Activated CD8-positive, alpha-beta T cell treated with anti-CD3 and anti-CD28 coated beads, Interleukin-2, amount 10 ng/mL, durations not matched to agents 7 days and 5 days (primary cell): ENCODE data around the gene PIAS3. TPM values are rescaled to one million over a fixed set of nuclear protein-coding genes. Genes with fewer than 3 reads are reported as not detected.

ENCODE experiments used
- ATAC-seq: fragments of 150-1000 bp; cut with Tn5 transposase; one replicate; pipeline ENCODE4 v1.10.0; 2021; ENCODE audit warnings: moderate library complexity
- CTCF ChIA-PET: fragments of 350-600 bp; sonication (Branson Sonifier 250); formaldehyde crosslinking; loops from one replicate; lab custom pipeline; 2021; ENCODE audit warnings: antibody characterized with exemption; lab: Charles Lee
- POLR2A ChIA-PET: fragments of 350-600 bp; sonication (Branson Sonifier 250); formaldehyde crosslinking; loops from one replicate; lab custom pipeline; 2021; ENCODE audit warnings: antibody characterized with exemption; lab: Charles Lee
- DNase-seq: peaks from one replicate; pipeline ENCODE4 v3.0.0-alpha.2; 2020
- H3K27ac Mint-ChIP-seq: one replicate; pipeline ENCODE4 v1.8.0; 2021; ENCODE audit warnings: mild to moderate bottlenecking, mixed read lengths
- H3K27me3 Mint-ChIP-seq: one replicate; pipeline ENCODE4 v1.8.0; 2021; ENCODE audit warnings: low read depth, mixed read lengths
- H3K36me3 Mint-ChIP-seq: one replicate; pipeline ENCODE4 v1.8.0; 2021; ENCODE audit warnings: low read depth, mixed read lengths
- H3K4me1 Mint-ChIP-seq: one replicate; pipeline ENCODE4 v1.8.0; 2021; ENCODE audit warnings: low read depth, mixed read lengths
- H3K4me3 Mint-ChIP-seq: one replicate; pipeline ENCODE4 v1.8.0; 2021; ENCODE audit warnings: mild to moderate bottlenecking, mixed read lengths
- H3K9me3 Mint-ChIP-seq: one replicate; pipeline ENCODE4 v1.8.0; 2022; ENCODE audit warnings: mixed read lengths; ENCODE audit not compliant: insufficient read depth
- total RNA-seq, 2 experiments: library from RNA; stranded (reverse); gene quantifications; one replicate each; pipeline ENCODE4 v1.2.3, GENCODE V29; 2021

PIAS3 gene
- 10 to 100 TPM; 19.8 to 23.7 TPM for total RNA-seq

GRCh38 chr1:145858901-145859490 lies at the start of gene PIAS3:
Gene PIAS3 (minus strand): TSS chr1:145859081. CDS start chr1:145858990, 91 bp downstream.
- Mint-ChIP-seq H3K27ac (peak within 1 kb of the TSS; percentile 87), H3K4me3 (peak within 1 kb of the TSS; percentile 95), H3K4me1 (peaks cover 21% of the 10 kb centered on the region), H3K27me3 (peaks cover 11% of the 10 kb centered on the region), H3K36me3 (peaks cover 9% of the 10 kb centered on the region), H3K9me3 (no peaks in the 10 kb centered on the region)
- peak; percentile 86 for ATAC-seq
- DNase-seq = peak; percentile 91
- ChIA-PET CTCF (interaction anchor here (0.8 to 12.5 kb wide), 22 partner anchors 10 to 179 kb away, joined by 3 to 271 read pairs (median 8); partner anchors contain the start of genes ANKRD34A, ANKRD35, ITGA10 and NUDT17), POLR2A (interaction anchor here (0.5 to 4.6 kb wide), 19 partner anchors 11 to 308 kb away, joined by 3 to 38 read pairs (median 4); partner anchors contain the start of genes ANKRD34A, LIX1L, NUDT17 and PEX11B)

- H3K27me3 Mint-ChIP-seq = no peaks in the 10 kb centered on the region
- H3K9me3 Mint-ChIP-seq = no peaks in the 10 kb centered on the region
- no peak for ATAC-seq
- no peak overlapping the region for H3K4me3 Mint-ChIP-seq
- DNase-seq = no peak
- no peak overlapping the region for H3K27ac Mint-ChIP-seq
- peaks cover 23% of the 10 kb centered on the region for H3K36me3 Mint-ChIP-seq
- CTCF ChIA-PET = interaction anchor here (0.8 to 4.6 kb wide), 8 partner anchors 9 to 63 kb away, joined by 3 to 46 read pairs (median 5); partner anchors contain the start of genes ANKRD34A, NUDT17, PIAS3 and POLR3GL
- POLR2A ChIA-PET = interaction anchor here (0.7 kb wide), 1 partner anchor 19 kb away, joined by 3 read pairs; the partner anchor contains the start of gene RBM8A
- peaks cover 7% of the 10 kb centered on the region for H3K4me1 Mint-ChIP-seq
These were observed 49.8 kb upstream of the PIAS3 start for GRCh38 chr1:145908653-145909052.

- Mint-ChIP-seq H3K27me3 (no peaks in the 10 kb centered on the region), H3K27ac (no peak overlapping the region), H3K36me3 (peaks cover 17% of the 10 kb centered on the region), H3K4me3 (no peak overlapping the region), H3K9me3 (no peaks in the 10 kb centered on the region), H3K4me1 (peaks cover 7% of the 10 kb centered on the region)
- ATAC-seq = no peak
- DNase-seq = no peak
- POLR2A ChIA-PET = no interaction called here
- CTCF ChIA-PET = interaction anchor here (1.1 to 4.6 kb wide), 7 partner anchors 12 to 62 kb away, joined by 3 to 46 read pairs (median 19); partner anchors contain the start of genes NUDT17 and PIAS3
These were observed 48.3 kb upstream of the PIAS3 start for GRCh38 chr1:145906954-145907753.

GRCh38 chr1:145901312-145902021 lies 42.6 kb upstream of the PIAS3 start:
- no peak for DNase-seq
- H3K4me3 Mint-ChIP-seq = no peak overlapping the region
- no peaks in the 10 kb centered on the region for H3K36me3 Mint-ChIP-seq
- ATAC-seq = no peak
- H3K9me3 Mint-ChIP-seq = no peaks in the 10 kb centered on the region
- H3K4me1 Mint-ChIP-seq = no peaks in the 10 kb centered on the region
- POLR2A ChIA-PET = no interaction called here
- H3K27ac Mint-ChIP-seq = no peak overlapping the region
- CTCF ChIA-PET = interaction anchor here (1.9 to 2.2 kb wide), 2 partner anchors 9 to 56 kb away, joined by 6 to 8 read pairs; partner anchors contain the start of gene NUDT17
- no peaks in the 10 kb centered on the region for H3K27me3 Mint-ChIP-seq

- no peaks in the 10 kb centered on the region for H3K9me3 Mint-ChIP-seq
- H3K4me1 Mint-ChIP-seq = no peaks in the 10 kb centered on the region
- no peak for DNase-seq
- ChIA-PET POLR2A (no interaction called here), CTCF (interaction anchor here (1.5 kb wide), 1 partner anchor 10 kb away, joined by 4 read pairs; no protein-coding TSS in a partner anchor)
- H3K36me3 Mint-ChIP-seq = no peaks in the 10 kb centered on the region
- H3K27me3 Mint-ChIP-seq = no peaks in the 10 kb centered on the region
- no peak overlapping the region for H3K4me3 Mint-ChIP-seq
- no peak for ATAC-seq
- no peak overlapping the region for H3K27ac Mint-ChIP-seq
These were observed 39.9 kb upstream of the PIAS3 start for GRCh38 chr1:145898756-145899155.

GRCh38 chr1:145897969-145898368 lies 39.1 kb upstream of the PIAS3 start:
- ChIA-PET POLR2A (no interaction called here), CTCF (interaction anchor here (1.5 kb wide), 1 partner anchor 11 kb away, joined by 4 read pairs; no protein-coding TSS in a partner anchor)
- no peak overlapping the region for H3K4me3 Mint-ChIP-seq
- DNase-seq (no peak), ATAC-seq (no peak)
- H3K27ac Mint-ChIP-seq = no peak overlapping the region
- H3K4me1 Mint-ChIP-seq = no peaks in the 10 kb centered on the region
- H3K27me3 Mint-ChIP-seq = no peaks in the 10 kb centered on the region
- no peaks in the 10 kb centered on the region for H3K9me3 Mint-ChIP-seq
- no peaks in the 10 kb centered on the region for H3K36me3 Mint-ChIP-seq

GRCh38 chr1:145895471-145895870 lies 36.6 kb upstream of the PIAS3 start:
- DNase-seq (no peak), ATAC-seq (no peak)
- Mint-ChIP-seq H3K27ac (no peak overlapping the region), H3K27me3 (no peaks in the 10 kb centered on the region), H3K4me1 (no peaks in the 10 kb centered on the region), H3K4me3 (no peak overlapping the region), H3K9me3 (no peaks in the 10 kb centered on the region), H3K36me3 (no peaks in the 10 kb centered on the region)
- POLR2A ChIA-PET = interaction anchor here (1.2 kb wide), 1 partner anchor 12 kb away, joined by 3 read pairs; no protein-coding TSS in a partner anchor
- CTCF ChIA-PET = interaction anchor here (1.0 to 2.2 kb wide), 5 partner anchors 9 to 82 kb away, joined by 3 to 12 read pairs (median 4); partner anchors contain the start of genes ITGA10 and NUDT17

- H3K27ac Mint-ChIP-seq = no peak overlapping the region
- H3K9me3 Mint-ChIP-seq = no peaks in the 10 kb centered on the region
- CTCF ChIA-PET = interaction anchor here (0.7 to 4.7 kb wide), 18 partner anchors 9 to 124 kb away, joined by 3 to 41 read pairs (median 8); partner anchors contain the start of genes ITGA10, LIX1L, NUDT17 and PEX11B
- H3K4me1 Mint-ChIP-seq = no peaks in the 10 kb centered on the region
- no peak overlapping the region for H3K4me3 Mint-ChIP-seq
- no peaks in the 10 kb centered on the region for H3K27me3 Mint-ChIP-seq
- H3K36me3 Mint-ChIP-seq = no peaks in the 10 kb centered on the region
- ATAC-seq (no peak), DNase-seq (no peak)
- POLR2A ChIA-PET = no interaction called here
These were observed 34.6 kb upstream of the PIAS3 start for GRCh38 chr1:145893306-145894055.

GRCh38 chr1:145892486-145893087 lies 33.7 kb upstream of the PIAS3 start:
- no peaks in the 10 kb centered on the region for H3K36me3 Mint-ChIP-seq
- no peak overlapping the region for H3K4me3 Mint-ChIP-seq
- no peak for ATAC-seq
- DNase-seq = no peak
- H3K27me3 Mint-ChIP-seq = no peaks in the 10 kb centered on the region
- ChIA-PET POLR2A (no interaction called here), CTCF (interaction anchor here (0.7 to 4.7 kb wide), 29 partner anchors 9 to 139 kb away, joined by 3 to 41 read pairs (median 6); partner anchors contain the start of genes ANKRD34A, ITGA10, LIX1L and NUDT17)
- H3K27ac Mint-ChIP-seq = no peak overlapping the region
- H3K4me1 Mint-ChIP-seq = no peaks in the 10 kb centered on the region
- H3K9me3 Mint-ChIP-seq = no peaks in the 10 kb centered on the region
